WERI-Rb-1 (cell line): ENCODE results near the gene CBLN1.

Source experiments
- DNase-seq: peaks from one replicate; pipeline ENCODE4 v3.0.0-alpha.2; 2020
- H3K27ac ChIP-seq: fragments of 250-450 bp; sonication (Bioruptor Pico); 2 replicates; pipeline ENCODE4 v1.5.1; 2020; ENCODE audit warnings: mild to moderate bottlenecking, moderate library complexity
- H3K27me3 ChIP-seq: fragments of 250-450 bp; sonication (Bioruptor Pico); 2 replicates; pipeline ENCODE4 v1.5.1; 2021; ENCODE audit warnings: mild to moderate bottlenecking, low read depth, moderate library complexity; ENCODE audit not compliant: insufficient read depth, severe bottlenecking
- H3K36me3 ChIP-seq: fragments of 250-450 bp; sonication (Bioruptor Pico); 2 replicates; pipeline ENCODE4 v1.5.1; 2020; ENCODE audit warnings: mild to moderate bottlenecking, moderate library complexity
- H3K4me3 ChIP-seq: 2 replicates; pipeline ENCODE4 v1.5.1; 2011; ENCODE audit warnings: low read depth, mild to moderate bottlenecking, control low read depth, low read length
- H3K9me3 ChIP-seq: fragments of 250-450 bp; sonication (Bioruptor Pico); 2 replicates; pipeline ENCODE4 v1.5.1; 2021; ENCODE audit warnings: mild to moderate bottlenecking, moderate library complexity; ENCODE audit not compliant: severe bottlenecking
- TF ChIP-seq, protein P1 (sequence below): IDR thresholded peaks from 2 replicates; pipeline ENCODE4 v1.5.1; 2011; ENCODE audit warnings: low read depth, mild to moderate bottlenecking, control low read depth, inconsistent platforms, low read length

Gene CBLN1

DNA sequence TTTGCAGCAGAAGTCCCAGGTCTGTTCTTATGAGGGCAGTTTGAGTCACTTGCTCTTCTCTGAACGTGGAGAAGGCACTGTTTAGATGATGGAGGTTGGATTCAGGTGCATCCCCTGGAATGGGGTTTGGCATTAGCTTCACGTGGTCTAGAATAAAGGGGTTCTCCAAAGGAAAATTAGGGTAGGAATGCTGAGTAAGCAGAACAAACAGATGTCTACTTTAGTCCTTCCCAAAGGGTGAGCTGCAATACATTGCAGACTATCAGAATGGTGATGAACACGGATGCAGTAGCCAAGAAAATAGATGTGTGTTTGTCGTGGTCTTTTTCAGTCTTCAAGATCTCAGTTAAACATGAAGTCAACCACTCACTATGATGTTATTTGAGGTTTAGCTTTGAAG is 3.3 kb upstream of the CBLN1 start:
- Histone ChIP-seq H3K9me3 (no peaks in the 10 kb centered on the region), H3K27me3 (peaks cover 9% of the 10 kb centered on the region), H3K36me3 (no peaks in the 10 kb centered on the region; the same call in 1 of the 2 replicates), H3K27ac (no peak overlapping the region), H3K4me3 (no peak overlapping the region)
- TF ChIP-seq, protein P1, sequence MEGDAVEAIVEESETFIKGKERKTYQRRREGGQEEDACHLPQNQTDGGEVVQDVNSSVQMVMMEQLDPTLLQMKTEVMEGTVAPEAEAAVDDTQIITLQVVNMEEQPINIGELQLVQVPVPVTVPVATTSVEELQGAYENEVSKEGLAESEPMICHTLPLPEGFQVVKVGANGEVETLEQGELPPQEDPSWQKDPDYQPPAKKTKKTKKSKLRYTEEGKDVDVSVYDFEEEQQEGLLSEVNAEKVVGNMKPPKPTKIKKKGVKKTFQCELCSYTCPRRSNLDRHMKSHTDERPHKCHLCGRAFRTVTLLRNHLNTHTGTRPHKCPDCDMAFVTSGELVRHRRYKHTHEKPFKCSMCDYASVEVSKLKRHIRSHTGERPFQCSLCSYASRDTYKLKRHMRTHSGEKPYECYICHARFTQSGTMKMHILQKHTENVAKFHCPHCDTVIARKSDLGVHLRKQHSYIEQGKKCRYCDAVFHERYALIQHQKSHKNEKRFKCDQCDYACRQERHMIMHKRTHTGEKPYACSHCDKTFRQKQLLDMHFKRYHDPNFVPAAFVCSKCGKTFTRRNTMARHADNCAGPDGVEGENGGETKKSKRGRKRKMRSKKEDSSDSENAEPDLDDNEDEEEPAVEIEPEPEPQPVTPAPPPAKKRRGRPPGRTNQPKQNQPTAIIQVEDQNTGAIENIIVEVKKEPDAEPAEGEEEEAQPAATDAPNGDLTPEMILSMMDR, result no peak
- no peak for DNase-seq

DNA sequence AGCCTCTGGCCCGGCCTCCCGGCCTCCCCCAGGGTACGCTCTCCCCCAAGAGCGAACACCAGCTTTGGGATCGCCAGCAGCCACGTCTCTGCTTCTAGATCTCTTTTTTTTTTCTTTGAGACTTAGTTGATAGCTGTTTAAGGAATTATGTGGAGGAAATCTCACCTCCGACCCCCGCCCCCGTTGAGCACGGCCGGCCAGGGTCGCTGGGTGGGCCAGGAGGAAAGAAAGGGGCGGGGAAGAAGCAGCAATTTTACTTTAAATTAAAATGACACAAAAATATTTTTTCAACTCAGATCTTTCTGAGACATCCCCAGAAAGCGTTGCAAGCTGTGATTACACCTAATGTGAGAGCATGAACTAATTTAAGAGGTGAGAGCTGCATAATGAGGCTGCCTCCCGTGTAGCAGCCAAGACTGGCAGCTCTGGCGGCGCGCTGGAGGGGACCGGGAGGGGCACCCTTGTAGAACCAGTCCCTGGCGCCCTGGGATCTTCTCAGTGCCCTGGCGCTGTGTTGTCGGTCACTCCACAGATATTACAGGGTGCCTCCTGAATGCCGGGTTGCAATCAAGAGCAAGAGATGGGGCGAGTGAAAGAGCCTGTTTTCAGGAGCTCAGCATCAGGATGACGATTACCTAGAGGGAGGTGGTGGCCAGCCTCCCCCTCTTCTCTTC is 1.9 kb upstream of the CBLN1 start:
- Histone ChIP-seq H3K27me3 (peaks cover 9% of the 10 kb centered on the region), H3K4me3 (peak overlapping the region; percentile 50), H3K9me3 (no peaks in the 10 kb centered on the region), H3K27ac (no peak overlapping the region), H3K36me3 (no peaks in the 10 kb centered on the region)
- no peak for DNase-seq
- TF ChIP-seq, protein P1, result no peak

DNA sequence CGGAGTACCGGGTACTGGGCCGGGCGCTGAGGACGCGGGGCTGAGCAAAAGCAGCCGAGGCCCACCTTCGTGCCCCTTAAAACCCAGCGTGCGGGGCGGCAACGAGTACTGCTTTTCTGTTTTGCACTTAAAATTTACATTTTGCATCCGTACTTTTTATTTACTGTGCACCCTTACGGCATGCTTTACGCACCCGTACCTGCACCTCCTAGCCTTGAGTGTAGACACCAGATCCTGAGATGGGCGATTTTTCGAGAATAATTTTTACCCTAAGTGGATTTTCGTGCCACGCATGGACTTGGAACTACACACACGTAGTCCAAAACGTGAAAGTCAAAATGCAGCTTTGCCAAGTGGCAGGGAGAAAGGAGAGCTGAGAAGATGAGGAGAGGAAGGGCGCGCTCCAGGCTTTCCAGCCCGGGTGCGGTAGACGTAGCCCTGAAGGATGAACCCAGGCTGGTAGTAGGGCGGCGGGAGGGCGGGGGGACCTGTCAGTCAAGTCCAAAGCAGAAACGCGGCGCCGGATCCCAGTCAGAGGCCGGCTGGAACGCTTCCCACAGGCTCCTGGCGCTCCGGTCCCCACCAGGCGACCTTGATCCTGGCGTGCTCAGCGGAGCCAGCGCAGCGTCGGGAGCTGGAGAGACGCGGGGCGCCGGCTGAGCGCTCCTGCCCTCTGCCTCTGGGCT is 1.2 kb upstream of the CBLN1 start:
- TF ChIP-seq, protein P1, result no peak
- DNase-seq, result peak; percentile 87
- no peaks in the 10 kb centered on the region for H3K9me3 ChIP-seq
- H3K27ac ChIP-seq, result peak overlapping the region; percentile 48
- no peaks in the 10 kb centered on the region for H3K36me3 ChIP-seq
- H3K4me3 ChIP-seq, result peak overlapping the region; percentile 50
- peaks cover 9% of the 10 kb centered on the region for H3K27me3 ChIP-seq

DNA sequence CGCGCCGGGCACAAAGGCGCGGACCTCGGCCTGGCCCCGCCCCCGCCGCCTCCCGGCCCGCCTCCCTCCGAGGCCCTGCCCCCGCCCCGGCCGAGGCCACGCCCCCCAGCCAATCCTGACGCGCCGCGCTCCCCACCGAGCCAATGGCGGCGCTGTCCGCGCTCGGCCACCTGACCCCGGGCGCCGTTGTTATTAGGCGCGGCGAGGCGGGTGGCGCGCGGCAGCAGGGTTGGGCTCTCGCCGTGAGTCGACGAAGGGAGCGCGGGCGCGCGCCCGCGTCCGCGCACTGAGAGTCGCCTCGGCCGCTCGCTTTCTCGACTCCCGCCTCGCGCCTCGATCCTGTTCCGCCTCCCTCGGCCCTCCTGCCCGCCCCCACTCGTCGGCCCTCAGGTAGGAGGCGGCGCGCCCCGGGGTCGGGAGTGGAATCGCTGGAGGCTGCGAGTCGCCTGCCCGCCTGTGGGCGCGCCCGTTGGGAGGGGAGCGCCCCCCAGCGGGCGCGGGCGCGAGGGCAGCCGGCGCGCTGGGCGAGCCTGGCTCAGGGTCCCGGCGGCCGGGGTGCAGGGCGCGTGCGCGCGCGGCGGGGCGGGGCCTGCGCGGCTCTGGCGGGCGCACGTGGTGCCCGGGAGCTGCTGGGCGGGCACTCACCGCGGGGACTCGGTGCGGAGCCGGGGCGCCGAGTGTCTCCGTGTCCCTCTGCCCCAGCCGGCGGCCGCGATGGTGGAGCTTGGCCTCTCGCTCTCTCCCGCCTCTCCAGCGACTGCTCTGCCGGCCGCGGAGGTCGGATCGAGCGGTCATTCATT is 405 bp upstream of the CBLN1 start:
- Histone ChIP-seq H3K36me3 (no peaks in the 10 kb centered on the region), H3K27ac (peak overlapping the region; percentile 98), H3K27me3 (peaks cover 9% of the 10 kb centered on the region), H3K9me3 (no peaks in the 10 kb centered on the region), H3K4me3 (peak overlapping the region; percentile 74)
- DNase-seq, result peak; percentile 91
- TF ChIP-seq, protein P1, result peak; percentile 70

DNA sequence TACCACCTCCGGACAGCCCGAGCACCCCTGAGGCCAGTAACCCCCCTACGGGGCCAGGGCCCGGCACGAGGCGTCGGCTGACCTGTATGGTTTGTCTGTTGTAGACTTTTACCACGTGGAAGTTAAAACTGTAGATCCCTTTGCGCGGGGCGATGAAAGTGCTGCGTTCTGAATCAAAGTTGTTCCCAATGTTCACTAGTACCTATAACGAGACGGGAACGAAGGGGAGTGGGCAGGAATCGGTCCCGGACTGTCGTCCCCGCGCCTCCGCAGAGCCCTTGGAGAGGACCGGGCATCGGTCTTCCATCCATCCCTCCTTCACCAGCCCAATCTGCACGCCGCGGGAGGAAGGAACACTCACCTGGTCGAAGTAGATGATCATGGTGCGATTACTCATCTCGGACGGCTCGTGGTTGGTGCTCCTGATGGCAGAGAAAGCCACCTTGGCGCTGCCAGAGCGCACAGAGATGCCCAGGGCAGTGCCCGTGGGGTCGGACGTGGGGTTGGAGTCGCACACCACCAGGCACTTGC is 732 bp downstream of the CBLN1 start:
- H3K36me3 ChIP-seq, result no peaks in the 10 kb centered on the region
- no peak overlapping the region for H3K27ac ChIP-seq
- peaks cover 9% of the 10 kb centered on the region for H3K27me3 ChIP-seq
- peak overlapping the region; percentile 74 for H3K4me3 ChIP-seq
- DNase-seq, result no peak
- no peaks in the 10 kb centered on the region for H3K9me3 ChIP-seq
- TF ChIP-seq, protein P1, result no peak
